ENCODE results near the gene SYNC. TPM values are rescaled to one million over a fixed set of nuclear protein-coding genes. Genes with fewer than 3 reads are reported as not detected.

The SYNC gene
- total RNA-seq, 2 experiments from 2014 or later, result not detected

Other genes with a start within 250 kb of the SYNC start
- gene ZBTB8B, start 237.7 kb downstream of the SYNC start, total RNA-seq, result not detected
- not detected for gene ZBTB8A, start 163.3 kb downstream of the SYNC start, total RNA-seq
- 10 to 100 TPM; 23.9 to 24.1 TPM for gene ZBTB8OS, start 52.2 kb downstream of the SYNC start, total RNA-seq
- 100 to 1,000 TPM; 108 to 117 TPM for gene RBBP4, start 51.6 kb downstream of the SYNC start, total RNA-seq
- gene YARS1, start 114.6 kb upstream of the SYNC start, total RNA-seq, result 10 to 100 TPM; 67.6 to 73.2 TPM
- gene S100PBP, start 114.9 kb upstream of the SYNC start, total RNA-seq, result 10 to 100 TPM; 18.8 to 21.6 TPM
- not detected for gene FNDC5, start 168.1 kb upstream of the SYNC start, total RNA-seq
- gene HPCA, start 183.7 kb upstream of the SYNC start, total RNA-seq, result not detected
- not detected for gene TMEM54, start 198.6 kb upstream of the SYNC start, total RNA-seq